Right renal pelvis (tissue), 4 donors: ENCODE measurements around the gene SPIRE2. TPM values are rescaled to one million over a fixed set of nuclear protein-coding genes. Genes with fewer than 3 reads are reported as not detected.
"Not testable (repeated sequence)": the region's sequence is repeated elsewhere in the genome, so short reads cannot be mapped to it uniquely, and the experiment has no call there.

Experiments
- DNase-seq, 4 donors: peaks; one replicate each; pipeline ENCODE4 v3.0.0-alpha.2; 2013; ENCODE audit warnings: low read depth in 4 of 4, low spot score in 3 of 4, missing footprints in 1 of 4
- polyA plus RNA-seq, 4 donors: library from polyadenylated mRNA; unstranded; fragments of 120-200 nt; gene quantifications; one replicate each; pipeline ENCODE4 v1.2.1, GENCODE V29; 2013; ENCODE audit not compliant: insufficient read length in 4 of 4

The SPIRE2 gene
- polyA plus RNA-seq = 10 to 100 TPM; 10.9 to 14.9 (median 11.0) TPM

- peak; percentile 68 to 79 (median 70) for DNase-seq
These were observed at the start of gene SPIRE2 for GRCh38 chr16:89828199-89828869. Gene SPIRE2 (plus strand): TSS chr16:89828475. CDS start chr16:89828551, 76 bp downstream.

- DNase-seq = no peak
These were observed 48.9 kb upstream of the SPIRE2 start for GRCh38 chr16:89779231-89779908.

GRCh38 chr16:89779909-89780305, 48.4 kb upstream of the SPIRE2 start:
- DNase-seq = no peak

GRCh38 chr16:89782489-89782888, 45.8 kb upstream of the SPIRE2 start:
- no peak for DNase-seq

GRCh38 chr16:89783952-89784351, 44.3 kb upstream of the SPIRE2 start:
- DNase-seq = not testable (repeated sequence)

- DNase-seq = no peak
These were observed 43.9 kb upstream of the SPIRE2 start for GRCh38 chr16:89784406-89784805.

GRCh38 chr16:89785523-89786155, 42.6 kb upstream of the SPIRE2 start:
- no peak for DNase-seq

GRCh38 chr16:89786474-89787364, 41.6 kb upstream of the SPIRE2 start:
- no peak for DNase-seq

- no peak for DNase-seq
These were observed 40.9 kb upstream of the SPIRE2 start for GRCh38 chr16:89787365-89787805.

- DNase-seq = no peak
These were observed 36.8 kb upstream of the SPIRE2 start for GRCh38 chr16:89791278-89791995.

GRCh38 chr16:89793092-89793491, 35.2 kb upstream of the SPIRE2 start:
- not testable (repeated sequence) for DNase-seq

GRCh38 chr16:89793955-89794354, 34.3 kb upstream of the SPIRE2 start:
- no peak for DNase-seq

GRCh38 chr16:89795676-89796075, 32.6 kb upstream of the SPIRE2 start:
- DNase-seq = no peak

GRCh38 chr16:89796104-89796503, 32.2 kb upstream of the SPIRE2 start:
- no peak for DNase-seq

- DNase-seq = no peak
These were observed 30.1 kb upstream of the SPIRE2 start for GRCh38 chr16:89798126-89798525.

GRCh38 chr16:89798832-89799370, 29.4 kb upstream of the SPIRE2 start:
- no peak for DNase-seq

- DNase-seq = no peak
These were observed 26.5 kb upstream of the SPIRE2 start for GRCh38 chr16:89801800-89802199.

GRCh38 chr16:89805136-89805905, 23.0 kb upstream of the SPIRE2 start:
- no peak for DNase-seq
